IPS-NIHi11 (cell line): ENCODE measurements around the gene BSND.

ENCODE experiments used
- DNase-seq: peaks from one replicate; pipeline ENCODE4 v3.0.0; 2012; ENCODE audit warnings: mixed read lengths, low spot score

The BSND gene

GRCh38 chr1:54991939-54992338 lies 6.8 kb upstream of the BSND start:
- DNase-seq = no peak

DNA sequence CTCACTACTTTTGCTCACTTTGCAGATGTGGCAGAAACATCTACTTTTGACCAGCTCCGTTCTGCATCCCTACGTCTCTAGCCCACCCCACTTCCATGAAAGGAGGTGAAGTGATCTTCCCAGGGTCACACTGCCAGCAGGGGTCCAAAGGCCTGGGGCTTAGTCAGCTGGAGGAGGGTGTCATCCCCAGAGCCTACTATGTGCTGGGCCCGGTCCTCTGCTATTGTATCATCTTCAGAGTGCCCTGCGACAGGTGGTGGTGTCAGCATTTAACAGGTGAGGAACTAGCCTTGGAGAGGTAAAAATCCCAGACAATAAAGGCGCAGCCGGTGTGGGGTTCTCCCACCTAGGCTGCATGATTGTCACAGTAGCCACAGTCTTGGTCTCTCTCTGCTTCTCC lies 5.6 kb upstream of the BSND start:
- no peak for DNase-seq

DNA sequence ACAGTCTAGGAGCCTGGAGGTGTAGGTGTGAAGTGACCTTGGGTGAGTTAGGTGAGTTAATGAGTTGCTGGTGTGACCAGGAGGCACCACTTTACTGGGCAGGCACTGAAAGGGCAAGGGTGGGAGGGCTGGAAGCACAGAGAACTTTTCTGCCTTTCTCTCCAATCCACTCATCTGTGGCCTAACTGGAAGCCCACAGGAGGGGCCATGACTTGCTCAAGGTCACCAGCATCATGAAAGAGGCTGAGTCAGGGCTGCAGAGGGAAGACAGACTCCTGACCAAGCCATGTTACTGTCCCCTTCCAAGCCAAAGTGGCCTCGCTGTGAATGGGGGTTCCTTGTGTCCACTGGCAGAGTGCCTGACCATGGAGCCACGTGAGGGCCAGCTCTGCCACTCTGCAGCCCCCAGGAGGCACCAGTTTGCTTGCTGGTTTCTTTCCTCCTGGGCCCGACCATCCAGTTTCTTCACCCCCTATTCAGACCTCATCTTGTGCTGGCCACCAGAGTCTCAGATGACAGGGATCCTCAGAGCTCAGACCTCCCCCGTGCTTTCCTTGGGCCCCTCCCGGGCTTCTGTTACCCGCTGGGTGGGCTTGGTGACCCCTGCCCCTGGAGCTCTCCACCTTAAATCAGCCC lies 4.3 kb upstream of the BSND start:
- no peak for DNase-seq

- no peak for DNase-seq
Observed at GRCh38 chr1:54995013-54995760, 3.5 kb upstream of the BSND start.

- no peak for DNase-seq
Observed at GRCh38 chr1:54995835-54996234, 2.9 kb upstream of the BSND start.

GRCh38 chr1:54996359-54996868 lies 2.3 kb upstream of the BSND start:
- DNase-seq = peak; percentile 95

DNA sequence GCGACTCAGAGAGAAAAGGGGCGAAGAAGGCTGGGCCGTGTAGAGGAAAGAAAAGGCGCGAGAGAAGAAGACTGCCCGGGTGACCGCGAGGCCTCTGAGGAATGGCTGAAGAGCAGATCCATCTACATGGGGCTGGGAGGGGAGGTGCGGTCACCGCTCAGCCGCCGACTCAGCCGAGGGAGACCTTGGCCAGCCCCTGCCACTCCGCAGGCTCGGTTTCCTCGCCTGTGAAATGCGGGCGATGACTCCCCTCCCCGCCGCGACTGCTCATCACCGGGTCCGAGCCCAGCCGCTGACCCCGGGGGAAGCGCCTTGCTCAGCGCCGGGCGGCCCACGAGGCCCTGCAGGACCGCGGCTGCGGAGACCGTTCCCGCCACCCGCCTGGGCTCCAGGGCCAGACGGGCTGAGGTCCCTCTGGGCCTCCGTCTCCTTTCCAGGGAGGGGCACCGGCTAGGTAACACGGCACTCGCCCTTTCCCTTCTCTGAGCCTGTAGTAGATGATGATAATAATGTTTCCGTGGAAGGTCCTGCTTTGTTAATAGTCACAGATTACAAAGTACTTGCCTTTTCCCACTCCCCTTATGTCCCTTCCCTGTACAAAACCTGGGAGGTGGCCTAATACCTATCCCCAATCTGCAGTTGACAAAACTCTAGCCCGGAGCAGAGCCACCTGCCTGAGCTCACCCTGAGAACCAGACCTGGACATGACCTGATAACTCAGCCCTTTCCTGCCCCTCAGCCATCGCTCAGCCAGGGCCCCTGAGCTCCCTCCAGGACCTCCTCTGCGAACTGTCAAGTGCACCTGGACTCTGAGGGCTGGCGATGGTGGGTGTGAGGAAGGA lies 1.6 kb upstream of the BSND start:
- DNase-seq = peak; percentile 54

- DNase-seq = no peak
Observed at GRCh38 chr1:54997711-54997986, 1.1 kb upstream of the BSND start.

- DNase-seq = no peak
Observed at GRCh38 chr1:54998100-54998499, 633 bp upstream of the BSND start.

GRCh38 chr1:55000110-55001085 lies 1.7 kb downstream of the BSND start:
- DNase-seq = no peak

DNA sequence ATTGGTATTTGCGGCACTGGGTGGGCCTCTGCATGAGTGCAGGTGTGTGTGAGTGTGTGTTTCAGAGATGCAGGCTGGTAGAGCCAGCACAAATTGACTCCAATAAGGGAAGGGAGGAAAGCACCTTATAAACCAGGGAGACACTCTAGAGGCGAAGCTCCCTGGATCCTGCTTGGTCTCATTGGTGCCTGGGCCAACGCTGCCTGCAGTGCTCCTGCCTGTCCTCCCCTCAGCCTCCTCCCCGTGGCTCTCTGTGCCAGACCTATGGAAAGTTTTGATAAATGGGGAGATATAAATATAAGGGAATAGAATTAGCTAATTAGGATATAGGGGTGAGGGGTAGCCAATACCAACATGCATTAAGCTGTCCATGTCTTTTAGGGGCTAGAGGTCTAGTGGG lies 2.6 kb downstream of the BSND start:
- DNase-seq = no peak

- DNase-seq = no peak
Observed at GRCh38 chr1:55002686-55003085, 4.0 kb downstream of the BSND start.

DNA sequence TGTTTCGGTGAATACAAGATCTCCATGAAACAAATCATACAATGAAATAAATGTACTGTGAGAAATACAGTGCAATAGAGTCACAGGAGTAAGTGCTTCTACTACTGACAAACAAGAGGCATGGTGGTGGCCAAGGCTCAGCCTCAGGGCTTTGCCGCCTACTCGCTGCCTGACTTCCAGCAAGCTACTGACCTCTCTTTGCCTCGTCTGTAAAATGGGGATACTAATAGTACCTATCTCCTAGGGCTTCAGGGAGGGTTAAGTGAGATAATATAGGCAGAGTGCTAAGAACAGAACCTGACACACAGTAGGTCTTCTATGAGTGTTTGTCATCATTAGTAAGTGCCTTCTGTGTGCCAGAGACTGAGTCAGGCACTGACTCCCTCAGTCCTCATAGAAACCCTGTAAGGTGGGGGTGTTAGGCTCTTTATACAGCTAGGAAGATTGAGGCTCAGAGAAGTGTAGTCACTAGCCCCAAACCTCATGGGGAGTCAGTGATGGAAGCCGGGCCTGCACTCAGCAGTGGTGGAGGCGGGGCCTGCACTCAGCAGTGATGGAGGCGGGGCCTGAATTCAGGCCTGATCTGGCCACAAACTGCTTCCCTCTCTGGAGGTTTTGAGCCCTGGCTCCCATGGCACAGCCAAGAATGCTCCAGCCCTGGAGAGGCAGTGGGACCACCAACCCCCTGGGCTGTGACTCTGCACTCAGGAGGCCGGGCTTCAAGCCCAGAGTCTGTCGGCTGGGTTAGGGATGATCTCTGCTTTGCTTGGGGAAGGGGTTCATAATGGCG lies 6.8 kb downstream of the BSND start:
- peak; percentile 47 for DNase-seq

GRCh38 chr1:55006931-55007330 lies 8.2 kb downstream of the BSND start:
- DNase-seq = no peak

DNA sequence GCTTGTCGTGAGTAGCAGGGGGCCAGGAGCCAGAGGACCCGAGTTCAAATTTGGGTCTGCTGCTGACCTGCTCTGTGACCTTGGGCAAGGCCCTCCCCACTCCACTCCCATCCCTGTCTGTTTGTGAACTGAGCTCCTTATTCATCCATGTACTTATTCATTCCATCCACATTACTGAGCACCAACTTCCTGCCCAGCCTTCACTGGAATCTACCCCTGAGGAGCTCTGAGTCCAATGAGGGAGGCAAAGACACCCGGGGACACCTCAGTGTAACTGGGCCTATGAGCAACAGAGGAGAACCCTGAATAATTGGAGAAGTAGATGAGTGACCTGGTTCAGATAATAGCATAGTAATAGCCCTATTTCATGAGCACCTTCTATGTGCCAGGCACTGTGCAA lies 8.9 kb downstream of the BSND start:
- DNase-seq = no peak

DNA sequence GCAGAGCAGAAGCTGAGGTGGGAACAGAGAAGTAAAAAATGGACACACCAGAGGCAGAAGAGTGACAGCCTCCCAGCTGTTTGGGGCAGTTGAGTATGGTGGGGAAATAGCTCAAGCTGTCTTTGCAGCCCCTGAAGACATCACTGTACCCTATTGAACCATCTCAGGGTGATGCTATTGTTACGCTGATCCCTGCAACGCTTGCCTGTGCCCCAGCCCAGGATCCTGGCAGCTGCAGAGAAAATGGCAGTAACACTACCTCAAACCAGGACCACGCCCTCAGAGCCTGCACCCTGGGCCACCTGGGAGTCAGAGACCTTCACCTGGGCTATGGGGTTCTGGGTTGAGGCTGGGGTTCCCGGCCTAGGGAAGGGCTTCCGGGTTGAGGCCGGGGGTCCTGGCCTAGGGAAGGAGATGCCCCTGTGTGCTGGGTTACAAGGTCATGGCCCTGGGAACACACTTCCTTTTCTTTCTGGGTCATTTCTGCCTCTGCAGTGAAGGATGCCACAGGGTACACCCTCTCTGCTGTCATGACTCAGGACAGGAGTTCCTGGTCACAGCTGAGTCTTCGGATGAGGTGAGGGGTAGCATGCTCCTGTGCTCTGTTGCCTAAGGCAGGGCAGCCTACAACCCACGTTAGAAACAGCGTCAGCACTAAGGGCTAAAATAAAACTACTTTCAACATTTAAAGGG lies 11.6 kb downstream of the BSND start:
- no peak for DNase-seq

DNA sequence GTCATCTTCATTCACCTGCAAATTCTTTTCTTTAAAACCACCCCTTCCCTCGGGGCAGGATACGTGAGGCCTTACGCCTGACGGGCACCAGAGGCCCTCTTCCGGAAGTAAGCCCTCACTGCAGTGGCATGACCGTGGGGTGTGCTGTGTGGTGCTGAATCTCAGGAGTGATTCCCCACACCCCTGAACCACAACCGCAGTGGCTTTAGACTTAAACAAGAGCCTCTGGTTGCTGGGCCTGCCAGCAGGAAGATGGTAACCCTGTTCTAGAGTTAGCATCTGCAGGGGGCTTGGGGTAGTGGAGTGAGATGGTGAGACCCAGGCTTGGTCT lies 12.1 kb downstream of the BSND start:
- no peak for DNase-seq

- DNase-seq = no peak
Observed at GRCh38 chr1:55012661-55013060, 13.9 kb downstream of the BSND start.

DNA sequence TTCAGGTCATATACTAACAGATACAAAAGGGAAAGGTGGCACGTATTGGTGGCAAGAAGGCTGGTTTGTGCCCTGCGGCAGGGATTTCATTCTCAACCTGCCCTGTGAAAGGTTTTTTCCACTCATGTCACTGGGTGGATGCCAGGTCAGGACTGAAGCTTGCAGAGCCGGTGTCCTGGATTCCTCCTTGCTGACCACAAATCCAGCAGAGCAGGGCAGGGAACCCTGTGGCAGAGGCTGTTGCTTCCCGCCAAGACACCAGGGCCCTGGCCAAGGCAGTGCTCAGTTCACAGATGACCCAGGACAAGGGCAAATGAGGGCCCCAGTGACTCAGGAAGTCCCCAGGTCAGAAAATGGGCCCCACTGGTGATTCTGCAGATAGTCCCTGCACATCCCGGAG lies 16.4 kb downstream of the BSND start:
- no peak for DNase-seq
